Ascending aorta (tissue), 2 donors: ENCODE measurements around the gene ELOVL4. TPM values are rescaled to one million over a fixed set of nuclear protein-coding genes. Genes with fewer than 3 reads are reported as not detected.

Experiments
- DNase-seq, 2 donors: peaks; one replicate each; pipeline ENCODE4 v3.0.0-alpha.2; 2019; ENCODE audit warnings: low spot score in 2 of 2
- H3K27ac ChIP-seq, 2 donors: fragments of 200-600 bp; sonication (generic); one replicate each; pipeline ENCODE4 v1.5.1; 2016 to 2017; ENCODE audit warnings: mild to moderate bottlenecking in 1 of 2
- H3K27me3 ChIP-seq: fragments of 200-600 bp; sonication (generic); one replicate; pipeline ENCODE4 v1.5.1; 2017
- H3K36me3 ChIP-seq, 2 donors: fragments of 200-600 bp; sonication (generic); one replicate each; pipeline ENCODE4 v1.5.1; 2016
- H3K4me1 ChIP-seq, 2 donors: fragments of 200-600 bp; sonication (generic); one replicate each; pipeline ENCODE4 v1.5.1; 2016 to 2017; ENCODE audit warnings: mild to moderate bottlenecking in 1 of 2
- H3K4me3 ChIP-seq, 2 donors: fragments of 200-600 bp; sonication (generic); one replicate each; pipeline ENCODE4 v1.5.1; 2016 to 2017; ENCODE audit warnings: mild to moderate bottlenecking in 1 of 2
- H3K9me3 ChIP-seq, 2 donors: fragments of 200-600 bp; sonication (generic); one replicate each; pipeline ENCODE4 v1.5.1; 2016
- CTCF ChIP-seq, 3 experiments: fragments of 200-600 bp in 2 of 3; fragments of 450-650 bp in 1 of 3; sonication (generic) in 2 of 3; IDR thresholded peaks; one replicate each; pipeline ENCODE4 v1.5.1; 2016 to 2019; ENCODE audit warnings: antibody characterized with exemption in 3 of 3, mild to moderate bottlenecking in 1 of 3, moderate library complexity in 1 of 3
- intact Hi-C: fragments of 100-400 bp; cut with DNase I; formaldehyde crosslinking; loops from one replicate; pipeline ENCODE4 v1.15.1; 2023
- total RNA-seq: library from RNA; depleted of rRNA; stranded (reverse); fragments of >200 nt; gene quantifications from one replicate; pipeline ENCODE4 v1.1.0, GENCODE V29; 2016

Gene ELOVL4
- total RNA-seq, 1 donor from 2014 or later: 6.4 TPM

DNA sequence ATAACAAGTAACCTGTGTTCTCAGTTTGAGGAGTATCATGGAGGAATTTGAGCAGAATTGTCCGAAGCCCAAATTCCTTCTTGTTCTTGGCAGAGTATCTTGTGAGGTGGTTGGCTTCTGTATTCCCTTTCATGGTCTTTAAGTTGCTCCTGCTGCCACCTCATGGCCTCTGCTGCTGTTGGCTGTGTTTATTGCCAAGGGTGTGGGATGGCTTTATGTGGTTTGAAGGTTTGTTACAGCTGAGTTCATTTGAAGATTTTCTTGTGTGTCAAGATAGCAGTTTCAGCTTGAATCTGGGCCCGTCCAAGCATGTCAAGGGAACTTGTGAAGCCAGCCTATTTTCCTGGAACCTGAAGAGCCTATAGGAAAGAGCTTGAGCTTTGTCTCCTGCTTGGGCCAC is 36.9 kb upstream of the ELOVL4 start:
- Histone ChIP-seq H3K27me3 (no peaks in the 10 kb centered on the region), H3K4me1 (no peaks in the 10 kb centered on the region), H3K36me3 (no peaks in the 10 kb centered on the region), H3K27ac (no peak overlapping the region), H3K4me3 (no peak overlapping the region), H3K9me3 (no peaks in the 10 kb centered on the region)
- no peak for DNase-seq
- intact Hi-C loops: no loop called here
- TF ChIP-seq CTCF (IDR thresholded peaks at IDR 0.05): no peak

DNA sequence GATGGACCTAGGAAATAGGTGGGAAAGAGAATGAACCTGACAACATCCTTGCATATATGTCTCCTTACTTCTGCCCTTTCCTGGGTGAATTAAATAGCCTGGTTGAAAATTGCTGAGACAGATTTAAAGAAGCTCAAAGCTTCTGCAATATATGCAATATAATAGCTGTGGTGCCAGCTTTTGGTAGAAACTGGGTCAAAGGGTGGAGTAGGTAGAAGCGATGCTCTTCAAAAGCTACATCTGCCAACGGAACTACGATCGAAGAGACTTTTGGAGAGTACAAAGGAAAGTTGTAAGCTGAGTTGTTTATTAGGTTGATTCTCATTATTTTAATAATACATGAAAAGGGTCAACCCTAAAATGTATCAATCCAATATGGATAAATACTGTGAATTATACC is 34.3 kb upstream of the ELOVL4 start:
- Histone ChIP-seq H3K4me1 (no peaks in the 10 kb centered on the region), H3K27ac (no peak overlapping the region), H3K36me3 (no peaks in the 10 kb centered on the region), H3K4me3 (no peak overlapping the region), H3K9me3 (no peaks in the 10 kb centered on the region), H3K27me3 (no peaks in the 10 kb centered on the region)
- no peak for TF ChIP-seq CTCF (IDR thresholded peaks at IDR 0.05)
- intact Hi-C loops: no loop called here
- no peak for DNase-seq

DNA sequence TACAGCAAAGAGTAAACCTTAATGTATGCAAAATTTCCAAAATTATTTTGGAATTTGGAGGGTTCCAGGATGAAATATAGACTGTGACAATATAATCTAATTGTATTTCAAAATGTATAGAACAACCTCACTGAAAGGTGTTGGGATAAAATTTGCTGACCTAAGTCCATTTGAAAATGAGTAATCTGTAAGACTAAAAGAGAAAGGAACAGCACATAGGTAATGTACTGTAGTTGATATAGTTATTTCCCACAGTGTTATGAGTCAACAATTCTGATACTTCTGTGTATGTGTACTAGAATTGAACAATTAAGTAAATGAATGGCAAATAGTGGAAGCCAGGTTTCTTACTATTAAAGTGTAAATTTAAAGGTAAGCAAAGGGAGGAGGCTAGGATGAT is 23.8 kb upstream of the ELOVL4 start:
- Histone ChIP-seq H3K4me1 (no peaks in the 10 kb centered on the region), H3K9me3 (peaks cover 0 to 11% of the 10 kb centered on the region in 2 donors), H3K27ac (no peak overlapping the region), H3K4me3 (no peak overlapping the region), H3K27me3 (no peaks in the 10 kb centered on the region), H3K36me3 (no peaks in the 10 kb centered on the region)
- no peak for DNase-seq
- intact Hi-C loops: no loop called here
- TF ChIP-seq CTCF (IDR thresholded peaks at IDR 0.05): no peak

GRCh38 chr6:79969784-79970183 is 22.4 kb upstream of the ELOVL4 start:
- TF ChIP-seq CTCF (IDR thresholded peaks at IDR 0.05): no peak
- no peak overlapping the region for H3K4me3 ChIP-seq
- no peak overlapping the region for H3K27ac ChIP-seq
- intact Hi-C loops: no loop called here
- H3K27me3 ChIP-seq: no peaks in the 10 kb centered on the region
- no peak for DNase-seq
- peaks cover 0 to 11% of the 10 kb centered on the region in 2 donors for H3K9me3 ChIP-seq
- H3K4me1 ChIP-seq: no peaks in the 10 kb centered on the region
- no peaks in the 10 kb centered on the region for H3K36me3 ChIP-seq

GRCh38 chr6:79967178-79967577 is 19.8 kb upstream of the ELOVL4 start:
- no peak overlapping the region for H3K4me3 ChIP-seq
- H3K9me3 ChIP-seq: peaks cover 0 to 11% of the 10 kb centered on the region in 2 donors
- no peaks in the 10 kb centered on the region for H3K36me3 ChIP-seq
- no peak overlapping the region for H3K27ac ChIP-seq
- intact Hi-C loops: no loop called here
- H3K27me3 ChIP-seq: no peaks in the 10 kb centered on the region
- no peak for DNase-seq
- H3K4me1 ChIP-seq: no peaks in the 10 kb centered on the region
- no peak for TF ChIP-seq CTCF (IDR thresholded peaks at IDR 0.05)

DNA sequence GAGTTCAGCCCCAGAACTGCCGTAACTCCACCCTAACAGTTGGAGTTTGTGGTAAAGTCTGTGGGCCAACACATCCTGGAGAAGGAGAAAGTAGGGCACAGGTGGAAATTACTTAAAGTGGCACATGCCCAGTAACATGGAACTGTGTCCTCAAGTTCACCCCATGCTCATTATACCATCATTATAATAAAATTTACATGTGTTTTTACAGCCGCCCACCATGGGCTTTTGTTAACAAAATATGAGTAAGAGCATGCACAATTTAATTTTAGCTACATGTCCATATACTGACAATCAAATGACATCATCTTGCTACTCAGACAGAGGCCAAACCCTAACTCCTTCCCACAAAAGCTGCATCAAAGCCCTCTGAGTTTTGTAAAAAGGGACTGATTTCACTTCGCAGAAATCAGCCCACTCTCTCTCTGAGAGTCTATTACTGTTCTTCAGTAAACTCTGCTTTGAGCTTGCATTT is 17.3 kb upstream of the ELOVL4 start:
- H3K9me3 ChIP-seq: no peaks in the 10 kb centered on the region
- intact Hi-C loops: no loop called here
- no peak for DNase-seq
- no peaks in the 10 kb centered on the region for H3K4me1 ChIP-seq
- H3K27ac ChIP-seq: no peak overlapping the region
- no peaks in the 10 kb centered on the region for H3K36me3 ChIP-seq
- no peak overlapping the region for H3K4me3 ChIP-seq
- no peak for TF ChIP-seq CTCF (IDR thresholded peaks at IDR 0.05)
- no peaks in the 10 kb centered on the region for H3K27me3 ChIP-seq
